Neural cell (in vitro differentiated cells): ENCODE measurements around the gene HECW1. TPM values are rescaled to one million over a fixed set of nuclear protein-coding genes. Genes with fewer than 3 reads are reported as not detected.

Source experiments
- H2AFZ ChIP-seq: fragments of 200-600, 300-800 bp; sonication (generic), shearing (Covaris generic); 2 replicates; pipeline ENCODE4 v1.6.0; 2014; ENCODE audit warnings: low read depth, mild to moderate bottlenecking, antibody characterized with exemption, low read length, moderate library complexity
- H3F3A ChIP-seq: fragments of 200-600 bp; shearing (Covaris generic); 2 replicates; pipeline ENCODE4 v1.6.1; 2016; ENCODE audit warnings: mild to moderate bottlenecking, moderate library complexity, mixed read lengths, antibody characterized with exemption, low read length; ENCODE audit not compliant: insufficient read depth, poor library complexity, severe bottlenecking
- H3K27ac ChIP-seq: fragments of 200-600, 300-800 bp; sonication (generic), shearing (Covaris generic); 2 replicates; pipeline ENCODE4 v1.5.1; 2014; ENCODE audit warnings: mild to moderate bottlenecking, low read length, moderate library complexity
- H3K27me3 ChIP-seq: fragments of 300-800, 200-600 bp; sonication (generic), shearing (Covaris generic); 2 replicates; pipeline ENCODE4 v1.6.0; 2014; ENCODE audit warnings: mild to moderate bottlenecking, low read depth, low read length, moderate library complexity; ENCODE audit not compliant: insufficient read depth
- H3K36me3 ChIP-seq: fragments of 300-800, 200-600 bp; sonication (generic), shearing (Covaris generic); 2 replicates; pipeline ENCODE4 v1.5.1; 2014; ENCODE audit warnings: mild to moderate bottlenecking, antibody characterized with exemption, low read length, moderate library complexity; ENCODE audit not compliant: insufficient read depth
- H3K4me2 ChIP-seq: fragments of 300-800, 200-600 bp; sonication (generic), shearing (Covaris generic); 2 replicates; pipeline ENCODE4 v1.6.0; 2014; ENCODE audit warnings: mild to moderate bottlenecking, low read length
- H3K4me3 ChIP-seq: fragments of 300-800, 200-600 bp; sonication (generic), shearing (Covaris generic); 2 replicates; pipeline ENCODE4 v1.5.1; 2014; ENCODE audit warnings: mild to moderate bottlenecking, low read length, moderate library complexity
- H3K79me2 ChIP-seq: fragments of 200-600 bp; shearing (Covaris generic); replicated peaks from 2 replicates; pipeline ENCODE4 v1.6.0; 2014; ENCODE audit warnings: mild to moderate bottlenecking, low read length, moderate library complexity; ENCODE audit not compliant: insufficient read depth
- H3K9ac ChIP-seq: fragments of 300-800, 200-600 bp; sonication (generic), shearing (Covaris generic); 2 replicates; pipeline ENCODE4 v1.6.1; 2016; ENCODE audit warnings: mild to moderate bottlenecking, low read length, mixed read lengths
- H3K9me2 ChIP-seq: fragments of 200-600 bp; shearing (Covaris generic); 2 replicates; pipeline ENCODE4 v1.6.1; 2016; ENCODE audit warnings: mild to moderate bottlenecking, low read length, mixed read lengths; ENCODE audit not compliant: insufficient read depth
- H3K9me3 ChIP-seq: fragments of 200-600, 300-800 bp; sonication (generic), shearing (Covaris generic); 2 replicates; pipeline ENCODE4 v1.6.1; 2016; ENCODE audit warnings: mild to moderate bottlenecking, mixed run types, low read length, moderate library complexity, mixed read lengths
- H4K20me1 ChIP-seq: fragments of 200-600 bp; shearing (Covaris generic); 2 replicates; pipeline ENCODE4 v1.6.1; 2016; ENCODE audit warnings: mild to moderate bottlenecking, mixed run types; ENCODE audit not compliant: insufficient read depth
- CTCF ChIP-seq: fragments of 450-650 bp; IDR thresholded peaks from 2 replicates; pipeline ENCODE4 v1.5.1; 2014; ENCODE audit warnings: antibody characterized with exemption, mild to moderate bottlenecking, moderate library complexity; ENCODE audit not compliant: poor library complexity, severe bottlenecking
- EP300 ChIP-seq: fragments of 450-650 bp; conservative IDR thresholded peaks from 2 replicates; pipeline ENCODE4 v1.6.1; 2014; ENCODE audit warnings: antibody characterized with exemption, mild to moderate bottlenecking, moderate library complexity; ENCODE audit not compliant: poor library complexity, severe bottlenecking
- EZH2 ChIP-seq: fragments of 200-600, 300-800 bp; shearing (Covaris generic), sonication (generic); IDR thresholded peaks from 2 replicates; pipeline ENCODE4 v1.6.1; 2014; ENCODE audit warnings: antibody characterized with exemption, low read length, borderline replicate concordance, mild to moderate bottlenecking; ENCODE audit not compliant: insufficient read depth, poor library complexity, severe bottlenecking
- MXI1 ChIP-seq: fragments of 450-650 bp; conservative IDR thresholded peaks from 2 replicates; pipeline ENCODE4 v1.6.1; 2014; ENCODE audit warnings: antibody characterized with exemption, mild to moderate bottlenecking; ENCODE audit not compliant: poor library complexity, severe bottlenecking
- POLR2AphosphoS5 ChIP-seq: IDR thresholded peaks from 2 replicates; pipeline ENCODE4 v1.6.1; 2012
- RAD21 ChIP-seq: fragments of 450-650 bp; conservative IDR thresholded peaks from 2 replicates; pipeline ENCODE4 v1.6.1; 2014; ENCODE audit warnings: antibody characterized with exemption, mild to moderate bottlenecking, moderate library complexity
- REST ChIP-seq: IDR thresholded peaks from 2 replicates; pipeline ENCODE4 v1.6.1; 2012; ENCODE audit warnings: borderline replicate concordance
- SMC3 ChIP-seq: fragments of 450-650 bp; conservative IDR thresholded peaks from 2 replicates; pipeline ENCODE4 v1.6.1; 2014; ENCODE audit warnings: antibody characterized with exemption, mild to moderate bottlenecking, moderate library complexity; ENCODE audit not compliant: poor library complexity
- TAF1 ChIP-seq: IDR thresholded peaks from 2 replicates; pipeline ENCODE4 v1.6.1; 2012; ENCODE audit warnings: low read depth
- polyA plus RNA-seq: library from polyadenylated mRNA; depleted of rRNA; stranded (reverse); fragments of >200 nt; gene quantifications from 2 replicates; pipeline ENCODE4 v1.2.3, GENCODE V29; 2014

HECW1 gene
- polyA plus RNA-seq, 1 donor from 2014 or later = 13.8 TPM

- Histone ChIP-seq H3K9me2 (no peaks in the 10 kb centered on the region), H3K4me3 (no peak overlapping the region), H3K79me2 (no peaks in the 10 kb centered on the region), H3K9me3 (no peaks in the 10 kb centered on the region), H3F3A (no peaks in the 10 kb centered on the region), H4K20me1 (no peaks in the 10 kb centered on the region), H3K27me3 (no peaks in the 10 kb centered on the region), H3K36me3 (no peaks in the 10 kb centered on the region), H3K4me2 (no peak overlapping the region), H3K9ac (no peak overlapping the region), H2AFZ (no peak overlapping the region), H3K27ac (no peak overlapping the region)
- TF ChIP-seq REST = no peak
- TF ChIP-seq CTCF = no peak
- TF ChIP-seq SMC3 = no peak
- TF ChIP-seq POLR2AphosphoS5 = no peak
- no peak for TF ChIP-seq RAD21
- TF ChIP-seq EP300 = no peak
- no peak for TF ChIP-seq EZH2
- no peak for TF ChIP-seq TAF1
- no peak for TF ChIP-seq MXI1
Observed at GRCh38 chr7:43533801-43534479, 421.5 kb downstream of the HECW1 start.

- Histone ChIP-seq H3K79me2 (no peaks in the 10 kb centered on the region), H3K9me2 (no peaks in the 10 kb centered on the region), H3K9ac (no peak overlapping the region), H2AFZ (no peak overlapping the region), H3K4me2 (no peak overlapping the region), H4K20me1 (no peaks in the 10 kb centered on the region), H3F3A (no peaks in the 10 kb centered on the region), H3K27me3 (no peaks in the 10 kb centered on the region), H3K36me3 (no peaks in the 10 kb centered on the region), H3K27ac (no peak overlapping the region), H3K4me3 (no peak overlapping the region), H3K9me3 (no peaks in the 10 kb centered on the region)
- TF ChIP-seq TAF1 (no peak), REST (no peak), SMC3 (no peak), EP300 (no peak), CTCF (no peak), MXI1 (no peak), POLR2AphosphoS5 (no peak)
Observed at GRCh38 chr7:43535031-43535451, 422.6 kb downstream of the HECW1 start.
